Transverse colon (tissue), 4 donors: Measurements from ENCODE around the gene LARP1.

Experiments
- CTCF ChIP-seq, 5 experiments: fragments of 200-600 bp in 3 of 5; fragments of 450-650 bp in 2 of 5; sonication (generic) in 3 of 5; IDR thresholded peaks; 1 replicate in 2 of 5; 2 replicates in 3 of 5; pipeline ENCODE4 v1.5.1; 2016 to 2017; ENCODE audit warnings: antibody characterized with exemption in 5 of 5, inconsistent platforms in 3 of 5, mild to moderate bottlenecking in 2 of 5, moderate library complexity in 1 of 5
- POLR2A ChIP-seq: fragments of 450-650 bp; IDR thresholded peaks from one replicate; pipeline ENCODE4 v1.6.1; 2016; ENCODE audit warnings: antibody characterized with exemption, mild to moderate bottlenecking, moderate library complexity
- POLR2AphosphoS5 ChIP-seq, 3 donors: sonication (generic); formaldehyde crosslinking; IDR thresholded peaks; one replicate each; pipeline ENCODE4 v1.6.1; 2016; ENCODE audit warnings: antibody characterized with exemption in 3 of 3

GRCh38 chr5:154782812-154783592, 27.8 kb downstream of the LARP1 start:
- TF ChIP-seq POLR2A: no peak
- no peak for TF ChIP-seq POLR2AphosphoS5 (IDR thresholded peaks at IDR 0.05)
- no peak for TF ChIP-seq CTCF (IDR thresholded peaks at IDR 0.05)
